ENCODE data around the gene DRICH1.

DNA sequence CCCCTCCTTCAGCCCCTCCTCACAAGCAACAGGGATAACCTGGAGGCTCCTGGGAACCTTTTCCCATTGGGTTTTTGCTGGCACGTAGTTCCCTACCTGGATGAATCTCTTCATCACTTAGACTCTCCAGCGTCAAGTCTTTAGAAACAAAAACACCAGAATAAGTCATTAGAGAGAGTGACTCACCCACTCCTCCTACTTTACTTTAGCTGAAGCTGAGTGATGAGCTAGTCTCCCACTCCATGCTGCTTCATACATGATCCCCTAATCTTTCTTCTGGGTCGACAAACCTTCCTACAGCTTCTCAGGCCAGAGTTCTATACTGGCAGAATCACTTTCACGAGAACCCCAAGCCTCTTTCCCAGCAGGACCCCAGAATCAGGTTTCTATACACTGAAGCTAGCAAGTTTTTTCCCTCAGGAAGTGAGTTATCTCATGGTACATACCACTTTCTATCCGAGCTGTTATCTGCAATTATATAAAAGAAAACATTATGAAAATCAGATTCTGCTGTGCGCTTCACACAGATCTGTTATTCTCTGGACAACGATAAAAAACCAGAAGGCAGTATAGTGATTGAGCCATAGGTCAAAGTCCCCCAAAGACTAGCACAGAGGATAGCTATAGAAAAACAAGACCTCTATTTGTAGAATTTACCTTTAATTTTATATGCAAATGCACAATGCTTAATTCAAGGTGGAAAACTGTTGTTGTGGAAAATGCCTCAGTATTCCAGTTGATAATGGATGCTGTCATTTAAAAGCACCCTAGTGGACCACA, 18.7 kb downstream of the DRICH1 start:
- TF ChIP-seq, protein P1, sequence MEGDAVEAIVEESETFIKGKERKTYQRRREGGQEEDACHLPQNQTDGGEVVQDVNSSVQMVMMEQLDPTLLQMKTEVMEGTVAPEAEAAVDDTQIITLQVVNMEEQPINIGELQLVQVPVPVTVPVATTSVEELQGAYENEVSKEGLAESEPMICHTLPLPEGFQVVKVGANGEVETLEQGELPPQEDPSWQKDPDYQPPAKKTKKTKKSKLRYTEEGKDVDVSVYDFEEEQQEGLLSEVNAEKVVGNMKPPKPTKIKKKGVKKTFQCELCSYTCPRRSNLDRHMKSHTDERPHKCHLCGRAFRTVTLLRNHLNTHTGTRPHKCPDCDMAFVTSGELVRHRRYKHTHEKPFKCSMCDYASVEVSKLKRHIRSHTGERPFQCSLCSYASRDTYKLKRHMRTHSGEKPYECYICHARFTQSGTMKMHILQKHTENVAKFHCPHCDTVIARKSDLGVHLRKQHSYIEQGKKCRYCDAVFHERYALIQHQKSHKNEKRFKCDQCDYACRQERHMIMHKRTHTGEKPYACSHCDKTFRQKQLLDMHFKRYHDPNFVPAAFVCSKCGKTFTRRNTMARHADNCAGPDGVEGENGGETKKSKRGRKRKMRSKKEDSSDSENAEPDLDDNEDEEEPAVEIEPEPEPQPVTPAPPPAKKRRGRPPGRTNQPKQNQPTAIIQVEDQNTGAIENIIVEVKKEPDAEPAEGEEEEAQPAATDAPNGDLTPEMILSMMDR (IDR thresholded peaks at IDR 0.05; ENCODE audit: insufficient read depth, low read length, poor library complexity, severe bottlenecking): no peak
- no peak for TF ChIP-seq EZH2phosphoT487 (conservative IDR thresholded peaks at IDR 0.05; ENCODE audit: low read length)
